Fibroblast of mammary gland (primary cell): ENCODE results near the gene AUTS2.

Experiments
- DNase-seq: peaks from one replicate; pipeline ENCODE4 v3.0.0-alpha.2; 2010; ENCODE audit warnings: low read depth
- H3K4me3 ChIP-seq: 2 replicates; pipeline ENCODE4 v1.5.1; 2011; ENCODE audit warnings: low read depth, mild to moderate bottlenecking, low read length, moderate library complexity; ENCODE audit not compliant: control insufficient read depth
- CTCF ChIP-seq: conservative IDR thresholded peaks from 2 replicates; pipeline ENCODE4 v1.5.1; 2011; ENCODE audit warnings: low read depth, low read length, inconsistent platforms; ENCODE audit not compliant: control insufficient read depth, insufficient read depth

Gene AUTS2

GRCh38 chr7:70243443-70243842 is 645.2 kb downstream of the AUTS2 start:
- TF ChIP-seq CTCF: no peak
- H3K4me3 ChIP-seq: no peak overlapping the region
- DNase-seq: no peak

- TF ChIP-seq CTCF: no peak
- DNase-seq: no peak
Observed at GRCh38 chr7:70257921-70258320, 659.6 kb downstream of the AUTS2 start.

GRCh38 chr7:70259502-70259901 is 661.2 kb downstream of the AUTS2 start:
- no peak overlapping the region for H3K4me3 ChIP-seq
- peak; percentile 82 for DNase-seq
- no peak for TF ChIP-seq CTCF

More at GRCh38 chr7:70257921-70258320, 659.6 kb downstream of the AUTS2 start:
- H3K4me3 ChIP-seq: no peak overlapping the region

GRCh38 chr7:70263471-70264255 is 665.4 kb downstream of the AUTS2 start:
- DNase-seq: no peak
- H3K4me3 ChIP-seq: no peak overlapping the region
- no peak for TF ChIP-seq CTCF

- H3K4me3 ChIP-seq: no peak overlapping the region
- DNase-seq: peak; percentile 55
- no peak for TF ChIP-seq CTCF
Observed at GRCh38 chr7:70266186-70266585, 667.9 kb downstream of the AUTS2 start.

GRCh38 chr7:70267381-70268120 is 669.3 kb downstream of the AUTS2 start:
- DNase-seq: no peak
- TF ChIP-seq CTCF: no peak
- no peak overlapping the region for H3K4me3 ChIP-seq
